A673 (cell line): Measurements from ENCODE around the gene G3BP2.

Experiments
- CTCF ChIP-seq: fragments of 300-800, 200-600 bp; sonication (generic); conservative IDR thresholded peaks from 2 replicates; pipeline ENCODE4 v1.5.1; 2017; ENCODE audit warnings: low read depth, mild to moderate bottlenecking, antibody characterized with exemption, low read length, moderate library complexity, mixed read lengths
- EZH2 ChIP-seq: fragments of 200-600 bp; sonication (generic); IDR thresholded peaks from 2 replicates; pipeline ENCODE4 v1.6.1; 2017; ENCODE audit warnings: borderline replicate concordance, low read depth, mild to moderate bottlenecking, mixed read lengths, antibody characterized with exemption, low read length; ENCODE audit not compliant: poor library complexity, severe bottlenecking

- TF ChIP-seq CTCF (no peak), EZH2 (no peak)
These were observed 40.8 kb upstream of the G3BP2 start for GRCh38 chr4:75714011-75714410.
